C4-2B (cell line): ENCODE measurements around the gene ERVK3-1.

Source experiments
- H3K27ac ChIP-seq: fragments of 450-650 bp; 2 replicates; pipeline ENCODE4 v1.5.1; 2017
- ZFX ChIP-seq: fragments of 450-650 bp; IDR thresholded peaks from 2 replicates; pipeline ENCODE4 v1.6.1; 2017
- TF ChIP-seq, protein P1 (sequence below): fragments of 450-650 bp; conservative IDR thresholded peaks from 2 replicates; pipeline ENCODE4 v1.5.1; 2017; ENCODE audit warnings: mild to moderate bottlenecking

The ERVK3-1 gene

GRCh38 chr19:58345558-58345957 is 40.4 kb downstream of the ERVK3-1 start:
- TF ChIP-seq, protein P1, sequence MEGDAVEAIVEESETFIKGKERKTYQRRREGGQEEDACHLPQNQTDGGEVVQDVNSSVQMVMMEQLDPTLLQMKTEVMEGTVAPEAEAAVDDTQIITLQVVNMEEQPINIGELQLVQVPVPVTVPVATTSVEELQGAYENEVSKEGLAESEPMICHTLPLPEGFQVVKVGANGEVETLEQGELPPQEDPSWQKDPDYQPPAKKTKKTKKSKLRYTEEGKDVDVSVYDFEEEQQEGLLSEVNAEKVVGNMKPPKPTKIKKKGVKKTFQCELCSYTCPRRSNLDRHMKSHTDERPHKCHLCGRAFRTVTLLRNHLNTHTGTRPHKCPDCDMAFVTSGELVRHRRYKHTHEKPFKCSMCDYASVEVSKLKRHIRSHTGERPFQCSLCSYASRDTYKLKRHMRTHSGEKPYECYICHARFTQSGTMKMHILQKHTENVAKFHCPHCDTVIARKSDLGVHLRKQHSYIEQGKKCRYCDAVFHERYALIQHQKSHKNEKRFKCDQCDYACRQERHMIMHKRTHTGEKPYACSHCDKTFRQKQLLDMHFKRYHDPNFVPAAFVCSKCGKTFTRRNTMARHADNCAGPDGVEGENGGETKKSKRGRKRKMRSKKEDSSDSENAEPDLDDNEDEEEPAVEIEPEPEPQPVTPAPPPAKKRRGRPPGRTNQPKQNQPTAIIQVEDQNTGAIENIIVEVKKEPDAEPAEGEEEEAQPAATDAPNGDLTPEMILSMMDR = no peak
- no peak for TF ChIP-seq ZFX
- no peak overlapping the region for H3K27ac ChIP-seq

DNA sequence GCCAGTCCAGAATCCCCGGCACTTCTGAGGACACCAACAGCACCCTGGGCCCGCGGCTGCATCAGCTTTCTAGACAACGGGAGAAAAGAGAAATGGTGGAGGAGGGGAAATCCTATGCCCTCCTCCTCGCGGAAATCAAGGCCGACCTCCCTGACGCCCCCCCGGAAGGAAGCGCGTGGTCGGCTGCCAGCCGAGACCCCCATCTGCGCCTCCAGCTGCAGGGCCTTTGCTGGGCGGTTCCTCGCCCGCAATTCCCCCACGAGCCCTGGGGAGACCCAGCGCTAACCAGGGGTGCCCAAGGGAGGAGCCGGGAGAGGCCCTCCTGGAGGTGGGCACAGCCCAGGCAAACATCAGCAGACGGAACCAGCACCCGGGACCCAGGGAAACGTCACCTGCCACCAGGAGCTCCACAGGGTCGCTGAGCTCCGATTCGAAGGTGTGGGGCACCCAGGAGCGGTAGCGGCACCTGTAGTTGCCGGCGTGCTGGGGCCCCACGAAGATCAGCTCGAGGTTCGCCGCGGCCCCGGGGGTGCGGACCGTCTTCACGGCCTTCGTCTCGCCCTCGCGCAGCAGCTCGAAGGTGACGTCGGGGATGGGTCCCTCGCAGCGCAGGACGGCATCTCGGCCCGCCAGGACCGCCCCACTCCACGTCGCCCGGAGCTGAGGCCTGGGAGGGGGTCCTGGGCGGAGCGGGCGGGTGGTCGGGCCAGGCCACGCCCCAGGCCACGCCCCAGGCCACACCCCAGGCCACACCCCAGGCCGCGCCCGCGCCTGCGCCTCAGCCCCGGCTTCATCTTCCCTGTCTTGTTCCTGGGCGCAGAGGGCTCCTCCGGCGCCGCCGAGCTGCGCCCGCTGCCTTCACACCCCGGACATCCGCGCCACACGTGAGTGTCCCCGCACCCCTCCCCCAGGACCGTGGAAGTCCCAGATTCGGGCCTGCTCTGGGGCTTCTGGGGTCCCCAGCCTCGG is 42.1 kb downstream of the ERVK3-1 start:
- TF ChIP-seq, protein P1 = no peak
- TF ChIP-seq ZFX = peak; percentile 35; the same call in 1 of the 2 replicates
- peak overlapping the region; percentile 39 for H3K27ac ChIP-seq

GRCh38 chr19:58348080-58348479 is 42.9 kb downstream of the ERVK3-1 start:
- peak overlapping the region; percentile 39 for H3K27ac ChIP-seq

DNA sequence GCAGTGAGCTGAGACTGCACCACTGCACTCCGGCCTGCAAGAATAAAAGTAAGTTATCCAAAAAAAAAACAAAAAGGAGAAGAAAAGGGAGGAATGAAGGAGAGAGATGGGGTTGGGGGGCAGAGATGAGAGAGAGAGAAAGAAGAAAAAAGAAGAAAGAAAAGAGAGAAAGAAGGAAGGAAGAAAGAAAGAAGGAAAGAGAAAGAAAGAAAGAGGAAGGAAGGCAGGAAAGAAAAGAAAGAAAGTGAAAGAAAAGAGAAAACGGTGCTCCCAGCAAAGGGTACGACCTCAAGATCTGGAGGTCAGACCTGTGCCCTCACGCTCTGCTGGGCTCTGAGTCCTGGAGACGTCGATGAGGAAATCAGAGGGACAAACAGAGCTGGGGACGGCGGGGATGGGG is 44.4 kb downstream of the ERVK3-1 start:
- no peak overlapping the region for H3K27ac ChIP-seq
- no peak for TF ChIP-seq ZFX
- TF ChIP-seq, protein P1 = no peak

- no peak overlapping the region for H3K27ac ChIP-seq
- no peak for TF ChIP-seq ZFX
- TF ChIP-seq, protein P1 = no peak
These were observed 45.1 kb downstream of the ERVK3-1 start for GRCh38 chr19:58350001-58350861.

DNA sequence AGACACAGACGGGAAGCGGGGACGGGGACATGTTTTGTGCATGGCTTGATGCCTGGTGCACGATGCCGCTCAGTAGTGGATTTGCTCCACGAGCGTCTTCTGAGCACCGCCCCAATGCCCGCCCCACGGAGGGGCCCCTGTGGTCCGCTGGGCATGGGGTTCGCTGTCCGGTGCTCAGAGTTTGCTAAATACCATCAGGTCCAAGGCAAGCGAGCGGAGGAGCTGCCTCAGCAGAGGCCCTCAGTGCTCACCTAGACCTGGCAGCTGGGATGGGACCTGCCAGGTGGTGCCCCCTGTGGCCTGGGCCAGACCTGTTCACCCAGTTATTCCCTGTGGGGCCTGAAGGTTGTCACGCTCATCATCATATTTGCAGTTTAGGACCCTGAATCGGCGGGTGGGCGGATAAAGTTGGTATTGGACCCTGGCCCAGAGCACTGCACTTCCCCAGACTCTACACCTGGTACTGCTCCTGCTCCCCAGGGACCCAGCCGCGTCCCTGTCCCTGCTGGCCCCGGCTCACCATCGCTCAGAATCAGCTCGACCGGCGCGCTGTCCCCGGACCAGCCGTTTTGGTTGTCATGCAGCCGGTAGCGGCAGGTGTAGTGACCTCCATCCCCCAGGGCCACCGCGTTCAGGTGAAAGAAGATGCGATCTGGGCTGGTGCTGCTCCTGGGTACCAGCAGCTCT is 45.8 kb downstream of the ERVK3-1 start:
- H3K27ac ChIP-seq = no peak overlapping the region
- TF ChIP-seq, protein P1 = no peak
- TF ChIP-seq ZFX = no peak

GRCh38 chr19:58351558-58351878 is 46.3 kb downstream of the ERVK3-1 start:
- no peak overlapping the region for H3K27ac ChIP-seq
- TF ChIP-seq, protein P1 = no peak
- TF ChIP-seq ZFX = no peak
